GM12873 (cell line): Measurements from ENCODE around the gene DPP7.

ENCODE experiments used
- CTCF ChIP-seq: IDR thresholded peaks from 2 replicates; pipeline ENCODE4 v1.5.1; 2012; ENCODE audit warnings: low read depth, mild to moderate bottlenecking, moderate library complexity, low read length, control low read depth; ENCODE audit not compliant: insufficient read depth; ENCODE audit errors: missing control alignments

The DPP7 gene

GRCh38 chr9:137075275-137075775 is 39.2 kb downstream of the DPP7 start:
- no peak for TF ChIP-seq CTCF

- no peak for TF ChIP-seq CTCF
Measured at GRCh38 chr9:137074657-137075274, 39.8 kb downstream of the DPP7 start.

GRCh38 chr9:137073992-137074399 is 40.5 kb downstream of the DPP7 start:
- TF ChIP-seq CTCF, result no peak

GRCh38 chr9:137071282-137071681 is 43.3 kb downstream of the DPP7 start:
- TF ChIP-seq CTCF, result no peak

GRCh38 chr9:137070906-137071275 is 43.6 kb downstream of the DPP7 start:
- TF ChIP-seq CTCF, result no peak

GRCh38 chr9:137070201-137070905 is 44.2 kb downstream of the DPP7 start, which contains the start of gene SAPCD2:
TSS of gene SAPCD2 (minus strand) at chr9:137070557. CDS start at chr9:137070460, 97 bp downstream.
- no peak for TF ChIP-seq CTCF

- TF ChIP-seq CTCF, result no peak
Measured at GRCh38 chr9:137069508-137070091, 44.9 kb downstream of the DPP7 start.
